HG03135 (cell line): ENCODE data around the gene ZNF335.
"Not testable (repeated sequence)": the region's sequence is repeated elsewhere in the genome, so short reads cannot be mapped to it uniquely, and the experiment has no call there.

Source experiments
- ATAC-seq: cut with Tn5 transposase; IDR thresholded peaks from one replicate; pipeline ENCODE4 v1.9.1; 2021; ENCODE audit warnings: mild to moderate bottlenecking, moderate library complexity; ENCODE audit not compliant: unreplicated experiment

Gene ZNF335

DNA sequence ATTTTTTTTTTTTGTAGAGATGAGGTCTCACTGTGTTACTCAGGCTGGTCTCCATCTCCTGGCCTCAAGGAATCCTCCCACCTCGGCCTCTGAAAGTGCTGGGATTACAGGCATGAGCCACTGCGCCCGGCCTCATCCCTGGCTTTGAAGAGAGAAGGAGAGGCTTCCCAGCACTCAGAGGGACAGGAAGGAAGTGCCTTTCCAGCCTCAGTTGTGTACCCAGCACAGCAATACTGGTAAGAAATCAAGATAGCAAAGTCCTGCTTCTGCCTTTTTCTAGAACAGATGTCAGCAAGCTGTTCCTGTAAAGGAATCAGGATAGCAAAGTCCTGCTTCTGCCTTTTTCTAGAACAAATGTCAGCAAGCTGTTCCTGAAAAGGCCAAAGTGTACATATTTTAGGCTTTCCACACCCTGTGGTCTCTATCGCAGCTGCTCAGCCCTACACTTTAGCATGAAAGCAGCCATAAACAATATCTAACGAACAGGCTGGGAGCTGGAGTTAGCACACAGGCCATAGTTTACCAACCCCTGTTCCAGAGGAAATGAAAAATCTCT is 53.7 kb downstream of the ZNF335 start:
- no peak for ATAC-seq

DNA sequence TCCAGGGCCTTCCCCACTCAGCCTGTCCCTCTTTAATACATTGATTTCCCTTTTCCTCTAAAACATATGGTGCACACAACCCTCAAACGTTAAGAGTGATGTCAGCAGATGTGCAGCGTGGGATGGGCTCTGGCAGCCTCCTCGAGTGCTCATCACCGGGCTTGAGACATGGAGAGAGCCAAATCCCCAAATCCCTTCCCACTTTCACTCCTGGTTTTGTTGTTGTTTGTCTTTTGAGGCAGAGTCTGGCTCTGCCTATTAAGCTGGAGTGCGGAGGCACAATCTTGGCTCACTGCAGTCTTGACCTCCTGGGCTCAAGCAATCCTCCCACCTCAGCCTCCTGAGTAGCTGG is 54.2 kb downstream of the ZNF335 start:
- ATAC-seq, result no peak

DNA sequence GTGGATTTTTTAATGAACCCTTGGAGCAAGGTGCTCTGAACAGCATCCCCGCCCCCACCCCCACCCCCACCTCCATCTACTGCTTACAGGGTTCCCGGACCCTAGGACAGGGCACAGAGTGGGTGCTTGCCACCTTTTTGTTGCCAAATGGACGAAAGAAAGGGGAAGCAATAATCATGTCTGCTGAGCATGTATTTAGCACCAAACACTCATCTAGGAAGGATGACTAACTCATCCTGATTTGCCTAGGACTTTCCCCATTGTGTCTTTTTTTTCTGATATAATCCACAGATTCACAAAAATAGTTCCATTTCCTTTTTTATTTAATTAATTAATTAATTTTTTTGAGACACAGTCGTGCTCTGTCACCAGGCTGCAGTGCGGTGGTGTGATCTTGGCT is 58.9 kb downstream of the ZNF335 start:
- no peak for ATAC-seq

DNA sequence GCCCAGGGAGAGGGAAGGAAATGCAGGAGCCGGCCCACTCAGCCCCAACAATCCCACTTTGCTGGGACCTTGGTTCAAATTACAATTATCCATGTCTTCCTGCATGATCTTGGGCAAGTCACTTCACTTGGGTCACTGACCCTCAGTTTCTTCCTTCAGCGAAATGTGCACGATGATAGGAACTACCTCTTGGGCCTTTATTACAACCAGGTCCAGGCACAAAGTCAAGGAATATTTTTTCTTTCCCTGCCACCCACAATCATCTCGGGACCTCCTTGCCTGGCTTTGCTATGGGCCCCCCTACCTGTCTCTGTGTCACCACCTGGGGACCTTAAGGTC is 59.7 kb downstream of the ZNF335 start:
- no peak for ATAC-seq

DNA sequence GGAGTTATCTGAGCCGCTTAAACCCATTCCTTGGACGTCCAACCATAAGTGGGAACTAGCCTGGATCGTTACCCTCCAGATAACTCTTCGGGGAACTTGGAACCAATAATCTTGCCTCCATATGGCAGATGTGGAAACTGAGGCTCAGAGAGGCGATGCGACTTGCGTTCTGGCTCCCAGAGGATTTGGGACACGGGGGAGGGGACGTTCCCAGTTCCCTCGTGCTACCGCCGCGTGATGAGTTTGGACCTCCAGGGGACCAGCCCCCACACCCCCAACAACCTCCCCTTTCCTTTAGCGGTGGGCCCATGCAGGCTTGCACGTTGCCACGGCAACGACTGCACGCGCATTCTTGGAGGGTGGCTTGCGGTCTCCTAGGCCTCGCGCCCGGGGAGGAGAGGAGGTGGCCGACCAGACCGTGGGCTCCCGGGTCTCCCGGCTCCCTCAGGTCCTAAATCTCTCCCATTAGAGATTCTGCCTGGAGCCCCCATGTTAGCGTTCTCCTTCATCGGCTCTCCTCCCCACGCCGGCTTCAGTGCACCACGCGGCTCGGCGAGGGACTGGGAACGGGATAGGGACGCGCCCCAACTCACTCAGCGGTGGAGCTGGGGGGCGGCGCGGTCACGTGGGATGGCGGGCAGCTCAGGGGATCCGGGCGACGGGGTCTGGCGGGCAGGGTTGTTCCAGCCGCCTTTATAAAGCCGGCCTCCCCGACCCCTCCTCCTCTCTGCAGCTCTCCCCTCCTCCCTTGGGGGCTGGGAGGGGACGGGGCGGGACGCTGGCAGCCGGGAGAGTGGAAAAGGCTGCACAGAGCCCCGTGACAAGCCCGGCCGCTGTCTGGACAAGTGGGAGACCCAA is 60.3 kb downstream of the ZNF335 start, which contains the start of gene PLTP:
Gene PLTP, minus strand, starts transcription at position 670 of the 858 bp plus-strand sequence. CDS start 703 bp downstream, outside the sequence.
- no peak for ATAC-seq

DNA sequence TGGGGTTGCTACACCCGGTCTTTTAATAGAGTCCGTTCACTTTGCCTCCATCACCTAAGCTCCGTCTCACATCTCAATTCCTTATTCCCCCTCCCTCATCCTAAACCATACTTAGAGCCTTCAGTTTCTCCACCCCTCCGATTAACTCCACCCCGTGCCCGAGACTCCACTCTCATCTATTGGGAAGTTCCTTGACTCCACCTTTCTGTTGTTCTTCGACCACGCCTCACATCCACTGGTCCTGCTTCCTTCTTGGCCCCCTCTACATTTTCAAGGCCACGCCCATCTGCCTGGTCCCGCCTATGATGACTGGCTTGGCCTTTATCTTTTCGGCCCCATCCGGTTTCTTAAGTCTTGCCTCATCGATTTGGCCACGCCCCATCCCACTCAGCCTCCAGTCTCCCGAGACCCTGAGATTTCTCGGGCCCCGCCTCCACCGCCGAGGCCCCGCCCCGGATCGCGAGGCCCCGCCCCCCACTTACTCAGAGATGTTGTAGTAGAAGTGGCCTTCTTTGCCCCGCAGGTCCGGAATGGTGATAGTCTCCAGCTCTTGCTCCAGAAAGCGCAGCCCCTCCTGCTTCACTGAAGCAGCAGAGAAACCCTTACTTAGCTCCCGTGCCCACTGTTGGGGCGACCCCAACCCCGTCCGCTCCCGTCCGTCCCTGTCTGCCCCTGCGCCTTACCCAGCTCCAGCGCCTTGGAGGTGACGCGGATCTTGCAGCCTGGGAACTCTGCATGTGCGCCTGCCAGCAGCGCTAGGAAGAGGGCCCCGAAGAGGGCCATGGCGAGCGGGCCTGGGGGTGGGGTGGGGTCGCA is 61.1 kb downstream of the ZNF335 start:
- ATAC-seq, result peak; percentile 92

DNA sequence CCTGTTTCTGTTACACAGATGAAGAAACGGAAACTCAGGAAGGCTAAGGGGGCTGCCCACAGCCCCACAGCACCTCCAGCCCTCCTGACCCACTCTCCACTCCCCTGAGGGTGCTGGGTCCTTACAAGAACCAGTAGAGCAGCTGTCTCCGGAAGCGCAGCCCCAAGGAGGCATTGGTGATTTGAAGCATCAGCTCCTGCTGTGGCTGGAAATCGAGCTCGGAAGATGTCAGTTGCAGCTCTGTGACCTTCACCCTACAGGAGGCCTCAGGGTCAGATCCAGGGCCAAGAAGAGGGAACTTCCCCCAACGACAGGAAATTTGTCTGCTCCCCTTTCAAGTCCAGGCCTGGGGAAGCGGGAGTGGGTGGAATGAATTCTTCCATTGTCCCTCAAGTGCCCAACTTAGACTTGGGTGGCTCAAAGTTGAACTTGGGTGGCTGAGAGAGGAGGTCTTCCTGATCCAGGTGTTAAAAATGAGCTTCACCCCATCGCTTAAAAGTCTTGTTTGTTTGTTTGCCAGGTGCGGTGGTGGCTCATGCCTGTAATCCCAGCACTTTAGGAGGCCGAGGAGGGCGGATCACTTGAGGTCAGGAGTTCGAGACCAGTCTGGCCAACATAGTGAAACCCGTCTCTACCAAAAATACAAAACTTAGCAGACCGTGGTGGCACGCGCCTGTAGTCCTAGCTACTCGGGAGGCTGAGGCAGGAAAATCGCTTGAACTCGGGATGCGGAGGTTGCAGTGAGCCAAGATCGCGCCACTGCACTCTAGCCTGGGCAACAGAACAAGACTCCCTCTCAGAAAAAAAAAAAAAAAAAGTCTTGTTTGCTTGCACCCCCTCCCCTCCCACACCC is 62.0 kb downstream of the ZNF335 start:
- no peak for ATAC-seq

DNA sequence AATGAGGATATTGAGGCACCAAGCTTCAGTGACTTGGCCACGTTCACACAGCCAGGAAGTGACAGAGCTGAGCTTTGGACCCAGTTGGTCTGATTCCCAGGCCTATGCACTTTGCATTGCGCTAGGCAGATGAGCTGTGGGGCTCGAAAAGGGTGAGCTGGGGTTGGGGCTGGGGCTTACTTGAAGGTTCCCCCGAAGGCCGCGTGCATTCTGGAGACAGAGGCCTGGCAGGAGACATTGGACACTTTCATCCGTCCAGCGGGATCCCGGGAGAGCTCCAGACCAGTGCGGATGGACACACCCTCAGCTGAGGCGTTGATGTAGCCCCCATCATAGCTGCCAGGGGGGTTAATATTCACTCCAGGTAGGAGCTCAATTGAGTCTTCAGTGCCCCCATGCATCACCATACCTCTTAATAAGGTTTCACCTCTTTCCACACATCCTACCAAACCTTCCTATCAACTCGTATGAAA is 62.6 kb downstream of the ZNF335 start:
- ATAC-seq, result no peak

DNA sequence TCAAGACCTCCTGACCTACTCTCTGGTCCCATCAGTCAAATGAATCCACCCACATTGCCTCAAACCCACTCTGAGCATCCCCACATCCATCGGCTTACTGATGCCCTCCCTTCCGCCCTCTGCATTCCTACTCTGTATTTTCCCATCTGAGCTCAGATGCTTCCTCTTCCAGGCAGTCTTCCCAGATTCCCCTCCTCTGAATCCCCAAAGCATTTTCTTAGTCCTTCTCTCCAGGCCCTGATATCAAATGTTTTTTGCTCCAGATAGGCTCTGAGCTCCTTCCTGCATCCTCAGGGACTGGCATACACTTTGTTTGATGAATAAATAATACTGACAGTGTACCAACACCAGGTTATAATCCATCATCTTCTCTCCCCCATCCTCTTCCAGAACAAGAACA is 63.9 kb downstream of the ZNF335 start:
- ATAC-seq, result no peak

DNA sequence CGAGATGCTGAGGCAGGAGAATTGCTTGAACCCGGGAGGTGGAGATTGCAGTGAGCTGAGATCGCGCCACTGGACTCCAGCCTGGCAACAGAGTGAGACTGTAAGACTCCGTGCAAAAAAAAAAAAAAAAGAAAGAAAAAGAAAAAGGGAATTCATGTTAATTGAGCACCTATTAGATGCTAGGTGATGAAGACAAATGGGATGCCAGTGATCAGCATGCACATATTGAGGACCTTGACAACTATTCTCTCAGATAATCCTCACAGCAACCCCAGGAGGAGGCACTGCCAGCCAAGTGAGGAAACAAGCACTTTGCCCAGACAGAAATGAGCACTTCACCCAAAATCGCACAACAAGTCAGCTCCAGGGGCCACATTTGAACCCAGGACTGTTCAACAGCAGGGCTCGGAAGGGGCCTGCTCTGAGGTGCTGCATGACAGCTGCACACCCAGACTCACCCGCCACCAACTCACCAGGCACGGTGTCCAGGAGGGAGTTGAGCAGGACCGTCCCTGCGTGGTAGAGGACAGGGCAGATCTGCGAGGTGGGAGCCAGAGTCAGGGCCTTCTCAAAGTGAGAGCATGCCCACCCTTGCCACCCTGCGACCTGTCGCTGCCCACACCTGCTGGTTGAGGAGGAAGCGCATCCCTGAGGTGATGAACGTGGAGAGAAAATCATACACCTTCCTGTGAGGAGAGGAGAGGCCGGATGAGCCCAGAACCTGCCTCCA is 64.6 kb downstream of the ZNF335 start:
- no peak for ATAC-seq

DNA sequence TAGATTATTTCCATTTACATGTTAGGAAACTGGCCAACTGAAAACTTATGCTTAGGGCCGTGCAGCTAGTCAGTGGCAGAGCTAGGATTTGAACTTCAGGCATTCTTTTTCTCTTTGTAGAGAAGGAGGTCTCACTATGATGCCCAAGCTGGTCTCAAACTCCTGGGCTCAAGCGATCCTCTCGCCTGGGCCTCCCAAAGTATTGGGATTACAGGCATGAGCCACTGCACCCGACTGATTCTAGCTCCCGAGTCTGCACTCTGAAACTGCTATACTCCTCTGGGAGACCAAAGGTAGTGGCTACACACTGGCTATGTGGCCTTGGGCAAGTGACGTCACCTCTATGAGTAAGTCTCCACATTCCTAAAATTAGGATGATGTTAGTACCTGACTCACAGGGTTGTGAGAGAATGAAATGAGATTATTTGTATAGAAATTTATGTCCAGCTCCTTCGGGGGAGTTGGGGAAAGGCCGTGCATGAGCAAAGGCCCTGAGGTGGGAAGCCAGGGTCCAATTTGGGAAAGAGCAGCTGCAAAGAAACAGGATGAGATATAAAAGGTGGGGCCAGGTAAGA is 66.4 kb downstream of the ZNF335 start:
- ATAC-seq, result no peak

DNA sequence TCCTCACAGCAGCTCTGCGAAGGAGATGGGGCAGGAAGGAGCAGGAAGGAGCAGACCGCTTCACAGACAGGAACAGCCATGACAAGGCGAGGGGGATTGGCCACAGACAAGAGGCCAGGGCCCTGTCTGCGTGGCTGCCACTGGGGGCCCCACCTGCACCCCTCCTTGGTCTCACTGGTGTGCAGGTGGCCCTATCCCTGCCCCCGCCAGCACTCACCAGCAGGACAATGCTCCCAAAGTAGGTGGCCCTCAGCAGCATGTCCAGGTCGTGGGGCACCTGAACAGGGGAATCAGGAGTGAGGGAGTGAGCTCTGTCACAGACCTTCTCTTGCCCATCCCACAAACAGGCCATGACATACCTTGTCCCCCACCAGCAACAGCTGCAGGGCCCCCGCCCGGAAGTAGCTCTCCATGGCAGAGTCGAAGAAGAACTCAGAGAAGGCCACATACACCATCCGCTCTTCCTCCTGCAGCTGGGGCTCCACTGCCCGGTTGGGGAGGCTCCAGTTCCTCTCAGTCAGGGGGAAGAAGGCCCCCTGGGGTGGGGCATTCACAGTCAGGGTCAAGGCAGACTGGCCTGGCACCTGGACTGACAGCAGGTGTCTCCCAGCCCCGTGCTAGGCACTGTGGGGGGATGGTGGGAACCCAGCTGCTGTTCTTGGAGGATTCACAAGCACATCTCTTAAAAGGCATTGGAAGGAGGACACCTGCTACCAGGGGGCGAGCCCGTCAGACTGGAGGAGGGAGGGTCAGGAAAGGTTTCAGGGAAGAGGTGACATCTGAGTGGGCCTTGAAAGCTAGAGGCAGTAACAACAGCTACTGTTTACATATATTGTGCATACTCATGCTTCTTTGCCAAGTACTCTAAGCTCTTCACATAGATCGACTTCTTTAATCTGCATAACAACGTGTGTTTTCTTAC is 67.2 kb downstream of the ZNF335 start:
- ATAC-seq, result no peak

DNA sequence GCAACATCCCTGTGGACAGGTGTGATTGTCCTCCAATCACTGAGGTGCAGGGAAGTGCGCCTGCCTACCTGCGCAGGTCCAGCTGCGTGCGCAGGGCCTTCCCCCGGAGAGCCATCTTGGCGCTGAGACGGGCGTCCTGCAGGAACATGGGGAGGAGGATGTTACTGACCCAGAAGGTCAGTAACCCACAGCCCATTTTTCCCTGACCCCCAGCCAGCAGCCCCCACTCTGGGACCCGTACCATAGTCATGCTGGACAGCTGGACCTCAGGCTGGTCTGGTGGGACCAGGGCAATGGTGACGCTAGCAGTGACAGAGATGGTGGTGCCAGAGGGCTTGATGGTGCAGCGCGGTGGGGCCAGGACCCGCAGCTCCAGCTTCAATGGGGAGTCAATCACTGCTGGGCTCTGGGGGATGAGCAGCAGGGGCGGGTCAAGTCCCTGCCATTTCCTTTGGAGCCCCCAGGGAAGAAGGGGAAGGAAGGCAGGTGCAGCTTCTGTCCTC is 69.8 kb downstream of the ZNF335 start:
- ATAC-seq, result no peak

DNA sequence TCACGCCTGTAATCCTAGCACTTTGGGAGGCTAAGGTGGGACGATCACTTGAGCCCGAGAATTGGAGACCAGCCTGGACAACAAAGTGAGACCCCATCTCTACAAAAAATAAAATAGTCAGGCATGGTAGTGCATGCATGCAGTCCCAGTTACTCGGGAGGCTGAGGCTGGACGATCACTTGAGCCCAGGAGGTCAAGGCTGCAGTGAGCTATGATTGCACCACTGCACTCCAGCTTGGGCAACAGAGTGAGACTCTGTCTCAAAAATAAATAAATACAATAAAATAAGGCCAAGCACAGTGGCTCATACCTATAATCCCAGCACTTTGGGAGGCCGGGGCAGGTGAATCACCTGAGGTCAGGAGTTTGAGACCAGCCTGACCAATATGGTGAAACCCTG is 70.7 kb downstream of the ZNF335 start:
- ATAC-seq, result not testable (repeated sequence)

DNA sequence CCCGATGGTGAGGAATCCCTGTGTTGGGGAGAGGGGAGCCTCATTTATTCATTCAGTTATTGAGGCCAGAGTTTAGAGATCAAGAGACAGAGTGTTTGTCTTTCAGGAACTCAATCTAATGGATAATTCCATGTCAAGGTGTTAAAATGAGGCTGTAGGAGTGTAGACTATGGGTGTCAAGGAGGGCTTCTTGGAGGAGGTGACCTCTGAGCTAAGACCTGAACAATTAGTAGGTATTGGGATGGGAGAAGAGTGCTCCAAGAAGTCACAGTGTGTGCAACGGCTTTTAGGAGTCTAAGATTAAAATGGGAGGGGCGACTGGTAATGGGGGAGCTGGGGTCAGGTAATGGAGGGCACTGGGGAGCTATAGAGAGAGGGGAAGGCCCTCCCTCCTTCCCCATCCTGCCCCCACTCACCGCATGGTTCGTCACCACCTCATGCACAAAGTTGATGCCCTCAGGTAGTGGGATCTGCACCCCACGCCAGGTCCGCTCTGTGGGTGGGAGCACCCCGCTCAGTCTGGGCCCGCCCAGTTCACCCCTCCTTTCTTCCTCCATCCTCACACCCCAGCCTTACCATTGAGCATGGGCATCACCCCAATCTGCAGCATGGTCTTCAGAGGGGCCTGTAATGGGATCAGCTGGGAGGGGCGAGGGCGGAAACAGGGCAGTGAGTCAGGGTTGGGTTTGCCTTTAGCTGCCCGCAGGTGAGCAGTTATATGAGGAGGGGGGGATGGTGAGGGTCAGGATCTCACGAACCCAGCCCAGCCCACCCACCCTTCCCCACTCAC is 72.8 kb downstream of the ZNF335 start:
- no peak for ATAC-seq
